ENCODE data around the gene MPRIP. TPM values are rescaled to one million over a fixed set of nuclear protein-coding genes. Genes with fewer than 3 reads are reported as not detected.

The MPRIP gene
- total and polyA plus RNA-seq, 2 donors (not counting 1 experiment from before 2014, with no cell fraction given), result 130 to 299 TPM

- no peaks in the 10 kb centered on the region for H3K9me3 Mint-ChIP-seq (ENCODE audit: insufficient read depth)
- 84% methylated on average over 6 of the region's 7 CpGs for WGBS (ENCODE audit: insufficient coverage)
- intact Hi-C loops (cut with micrococcal nuclease), result no loop called here
- Histone ChIP-seq H3K27me3 (replicated peaks in 1 of 4; ENCODE audit: control extremely low read depth in 1 of 4, control insufficient read depth in 3 of 4, insufficient read depth in 4 of 4, low read length in 3 of 4) (no peaks in the 10 kb centered on the region), H3K79me2 (ENCODE audit: control insufficient read depth, insufficient read depth, low read length) (no peaks in the 10 kb centered on the region), H4K20me1 (ENCODE audit: control insufficient read depth, insufficient read depth, low read length, poor library complexity, severe bottlenecking) (peaks cover 9% of the 10 kb centered on the region), H3K4me3 (ENCODE audit: control extremely low read depth in 1 of 5, extremely low read depth in 1 of 5, insufficient read depth in 1 of 5, low read depth in 2 of 5, low read length in 4 of 5) (no peak overlapping the region), H3K4me2 (replicated peaks; ENCODE audit: low read depth, low read length, poor library complexity, severe bottlenecking) (no peak overlapping the region), H3K27ac (ENCODE audit: low read length in 2 of 2) (no peak overlapping the region), H3K36me3 (replicated peaks in 1 of 2; ENCODE audit: control extremely low read depth in 1 of 2, control insufficient read depth in 1 of 2, extremely low read depth in 1 of 2, insufficient read depth in 2 of 2, low read length in 1 of 2) (peaks cover 0 to 75% of the 10 kb centered on the region in 2 experiments), H3K9me3 (ENCODE audit: control extremely low read depth in 1 of 3, control insufficient read depth in 2 of 3, insufficient read depth in 1 of 3, low read length in 2 of 3) (no peaks in the 10 kb centered on the region), H2AFZ (ENCODE audit: insufficient read depth, low read depth, low read length, poor library complexity, severe bottlenecking) (no peak overlapping the region), H3K4me1 (ENCODE audit: control insufficient read depth in 2 of 2, insufficient read depth in 2 of 2, low read length in 2 of 2) (peaks cover 17 to 19% of the 10 kb centered on the region in 2 donors), H3K9ac (ENCODE audit: low read length) (no peak overlapping the region)
- no peak overlapping the region for H3K4me3 Mint-ChIP-seq
- POLR2A ChIA-PET, result no interaction called here
- DNase-seq, result no peak
- peaks cover 23% of the 10 kb centered on the region for H3K4me1 Mint-ChIP-seq
- H3K27me3 Mint-ChIP-seq, result no peaks in the 10 kb centered on the region
- H3K27ac Mint-ChIP-seq, result no peak overlapping the region
- ATAC-seq (ENCODE audit: low read depth), result no peak
- CTCF ChIA-PET, result interaction anchor here (0.8 kb wide), 1 partner anchor 34 kb away, joined by 3 read pairs; no protein-coding TSS in a partner anchor
- no peak for TF ChIP-seq EZH2 (IDR thresholded peaks at IDR 0.05; ENCODE audit: borderline replicate concordance, insufficient read depth, low read depth, low read length, poor library complexity, severe bottlenecking)
- TF ChIP-seq, protein P1, sequence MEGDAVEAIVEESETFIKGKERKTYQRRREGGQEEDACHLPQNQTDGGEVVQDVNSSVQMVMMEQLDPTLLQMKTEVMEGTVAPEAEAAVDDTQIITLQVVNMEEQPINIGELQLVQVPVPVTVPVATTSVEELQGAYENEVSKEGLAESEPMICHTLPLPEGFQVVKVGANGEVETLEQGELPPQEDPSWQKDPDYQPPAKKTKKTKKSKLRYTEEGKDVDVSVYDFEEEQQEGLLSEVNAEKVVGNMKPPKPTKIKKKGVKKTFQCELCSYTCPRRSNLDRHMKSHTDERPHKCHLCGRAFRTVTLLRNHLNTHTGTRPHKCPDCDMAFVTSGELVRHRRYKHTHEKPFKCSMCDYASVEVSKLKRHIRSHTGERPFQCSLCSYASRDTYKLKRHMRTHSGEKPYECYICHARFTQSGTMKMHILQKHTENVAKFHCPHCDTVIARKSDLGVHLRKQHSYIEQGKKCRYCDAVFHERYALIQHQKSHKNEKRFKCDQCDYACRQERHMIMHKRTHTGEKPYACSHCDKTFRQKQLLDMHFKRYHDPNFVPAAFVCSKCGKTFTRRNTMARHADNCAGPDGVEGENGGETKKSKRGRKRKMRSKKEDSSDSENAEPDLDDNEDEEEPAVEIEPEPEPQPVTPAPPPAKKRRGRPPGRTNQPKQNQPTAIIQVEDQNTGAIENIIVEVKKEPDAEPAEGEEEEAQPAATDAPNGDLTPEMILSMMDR (IDR thresholded peaks at IDR 0.05), result no peak
Observed at GRCh38 chr17:17171186-17171585, 128.9 kb downstream of the MPRIP start.

GRCh38 chr17:17172001-17172939 is 130.0 kb downstream of the MPRIP start:
- Mint-ChIP-seq H3K4me1 (peaks cover 31% of the 10 kb centered on the region), H3K27ac (no peak overlapping the region), H3K9me3 (ENCODE audit: insufficient read depth) (no peaks in the 10 kb centered on the region), H3K27me3 (no peaks in the 10 kb centered on the region), H3K4me3 (no peak overlapping the region)
- TF ChIP-seq EZH2 (IDR thresholded peaks at IDR 0.05; ENCODE audit: borderline replicate concordance, insufficient read depth, low read depth, low read length, poor library complexity, severe bottlenecking), result no peak
- TF ChIP-seq, protein P1 (IDR thresholded peaks at IDR 0.05), result no peak
- peaks cover 9% of the 10 kb centered on the region for H4K20me1 ChIP-seq (ENCODE audit: control insufficient read depth, insufficient read depth, low read length, poor library complexity, severe bottlenecking)
- H3K9ac ChIP-seq (ENCODE audit: low read length), result no peak overlapping the region
- WGBS (ENCODE audit: insufficient coverage), result 90% methylated on average over 23 of the region's 26 CpGs
- no peaks in the 10 kb centered on the region for H3K79me2 ChIP-seq (ENCODE audit: control insufficient read depth, insufficient read depth, low read length)
- no peak for DNase-seq
- CTCF ChIA-PET, result interaction anchor here (0.8 kb wide), 2 partner anchors 22 to 33 kb away, joined by 3 read pairs; no protein-coding TSS in a partner anchor
- H3K4me1 ChIP-seq (ENCODE audit: control insufficient read depth in 2 of 2, insufficient read depth in 2 of 2, low read length in 2 of 2), result peaks cover 20 to 23% of the 10 kb centered on the region in 2 donors
- H3K27ac ChIP-seq (ENCODE audit: low read length in 2 of 2), result no peak overlapping the region
- intact Hi-C loops (cut with micrococcal nuclease), result no loop called here
- ATAC-seq (ENCODE audit: low read depth), result no peak
- no peak overlapping the region for H3K4me2 ChIP-seq (replicated peaks; ENCODE audit: low read depth, low read length, poor library complexity, severe bottlenecking)
- no peaks in the 10 kb centered on the region for H3K27me3 ChIP-seq (replicated peaks in 1 of 4; ENCODE audit: control extremely low read depth in 1 of 4, control insufficient read depth in 3 of 4, insufficient read depth in 4 of 4, low read length in 3 of 4)
- no peaks in the 10 kb centered on the region for H3K9me3 ChIP-seq (ENCODE audit: control extremely low read depth in 1 of 3, control insufficient read depth in 2 of 3, insufficient read depth in 1 of 3, low read length in 2 of 3)
- peaks cover 0 to 75% of the 10 kb centered on the region in 2 experiments for H3K36me3 ChIP-seq (replicated peaks in 1 of 2; ENCODE audit: control extremely low read depth in 1 of 2, control insufficient read depth in 1 of 2, extremely low read depth in 1 of 2, insufficient read depth in 2 of 2, low read length in 1 of 2)
- no peak overlapping the region for H2AFZ ChIP-seq (ENCODE audit: insufficient read depth, low read depth, low read length, poor library complexity, severe bottlenecking)
- POLR2A ChIA-PET, result no interaction called here
- no peak overlapping the region for H3K4me3 ChIP-seq (ENCODE audit: control extremely low read depth in 1 of 5, extremely low read depth in 1 of 5, insufficient read depth in 1 of 5, low read depth in 2 of 5, low read length in 4 of 5)
